GM18520 (cell line): ENCODE data around the gene SEC24B.

ENCODE experiments used
- ATAC-seq: cut with Tn5 transposase; IDR thresholded peaks from one replicate; pipeline ENCODE4 v1.9.1; 2021; ENCODE audit not compliant: unreplicated experiment

SEC24B gene

DNA sequence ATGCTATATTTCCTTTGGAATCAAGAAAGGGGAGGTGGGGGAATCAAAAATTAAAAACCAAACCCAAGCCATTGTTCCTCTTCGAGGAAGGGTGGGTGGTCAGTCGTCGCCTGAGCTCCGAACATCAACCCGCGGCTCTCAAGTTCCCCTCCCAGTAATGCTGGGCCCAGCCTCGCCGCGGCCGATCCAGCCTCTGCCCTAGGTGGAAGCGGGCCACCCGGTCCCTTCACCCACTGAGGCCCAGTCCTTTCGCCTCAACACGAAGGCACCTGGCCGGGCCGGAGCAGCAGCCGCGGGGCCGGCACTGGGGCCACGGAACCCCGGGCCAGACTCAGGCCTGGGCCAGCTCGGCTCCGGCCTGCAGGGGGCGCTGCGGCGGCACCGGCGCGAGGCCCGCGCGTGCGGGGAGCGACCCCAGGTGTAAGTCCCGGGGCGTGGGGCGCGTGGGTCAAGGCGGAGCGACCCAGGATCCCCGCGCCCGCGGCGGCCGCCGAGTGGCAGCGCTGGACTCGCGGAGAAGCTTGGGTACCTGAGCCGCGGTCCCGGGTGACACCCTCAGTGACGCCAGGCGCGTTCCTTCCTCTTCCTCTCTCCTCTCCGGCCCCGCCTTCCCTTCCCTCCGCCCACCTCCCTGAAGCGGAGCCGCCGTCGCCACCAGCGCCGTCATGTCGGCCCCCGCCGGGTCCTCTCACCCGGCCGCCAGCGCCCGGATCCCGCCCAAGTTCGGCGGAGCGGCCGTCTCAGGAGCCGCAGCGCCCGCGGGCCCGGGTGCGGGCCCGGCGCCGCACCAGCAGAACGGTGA is at the start of gene SEC24B:
Gene SEC24B, plus strand, starts transcription at position 611 of the 802 bp plus-strand sequence. Its CDS starts 55 bp downstream, at position 666.
- peak; percentile 86 for ATAC-seq

DNA sequence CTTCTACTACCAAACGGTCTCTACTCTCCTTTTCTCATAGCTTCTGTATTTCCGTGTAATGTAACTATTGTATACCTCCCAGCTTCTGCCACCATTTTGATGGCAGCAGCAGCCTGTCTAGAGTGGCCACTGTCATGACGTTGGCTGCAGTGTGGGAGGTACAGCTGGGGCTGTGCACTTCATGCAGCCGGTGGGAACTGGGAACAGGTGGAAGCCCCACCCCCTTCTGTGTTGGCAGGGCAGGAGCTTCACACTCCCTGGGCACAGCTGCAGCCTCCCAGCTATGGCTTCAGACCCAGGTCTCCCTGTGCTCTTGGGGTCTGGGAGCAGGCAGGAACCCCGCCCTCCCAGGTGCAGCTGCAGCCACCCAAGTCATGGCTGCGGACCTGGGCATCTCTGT is 49.8 kb upstream of the SEC24B start:
- ATAC-seq, result no peak

DNA sequence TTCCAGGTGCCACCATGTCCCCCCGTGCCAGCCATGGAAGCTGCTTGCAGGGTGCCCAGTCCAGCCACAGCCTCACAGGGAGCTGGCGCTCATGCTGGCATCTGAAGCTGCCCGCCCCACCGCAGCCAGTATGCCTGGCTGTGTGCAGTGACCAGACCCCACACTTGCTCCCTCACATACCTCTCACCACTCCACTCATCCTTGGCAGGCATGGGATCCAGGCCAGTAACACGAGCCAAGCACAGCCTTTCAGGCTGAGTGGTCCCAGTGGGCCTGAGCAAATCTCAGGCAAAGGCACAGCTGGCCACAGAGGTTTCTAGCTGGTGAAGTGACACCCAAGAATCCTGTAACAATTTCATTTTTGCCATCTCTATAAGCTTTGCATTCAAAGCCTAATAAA is 48.4 kb upstream of the SEC24B start:
- no peak for ATAC-seq

- ATAC-seq, result no peak
These were observed 44.1 kb upstream of the SEC24B start for GRCh38 chr4:109389369-109390114.

- no peak for ATAC-seq
These were observed 43.4 kb upstream of the SEC24B start for GRCh38 chr4:109390115-109390768.

- ATAC-seq, result no peak
These were observed 37.9 kb upstream of the SEC24B start for GRCh38 chr4:109395694-109396093.

DNA sequence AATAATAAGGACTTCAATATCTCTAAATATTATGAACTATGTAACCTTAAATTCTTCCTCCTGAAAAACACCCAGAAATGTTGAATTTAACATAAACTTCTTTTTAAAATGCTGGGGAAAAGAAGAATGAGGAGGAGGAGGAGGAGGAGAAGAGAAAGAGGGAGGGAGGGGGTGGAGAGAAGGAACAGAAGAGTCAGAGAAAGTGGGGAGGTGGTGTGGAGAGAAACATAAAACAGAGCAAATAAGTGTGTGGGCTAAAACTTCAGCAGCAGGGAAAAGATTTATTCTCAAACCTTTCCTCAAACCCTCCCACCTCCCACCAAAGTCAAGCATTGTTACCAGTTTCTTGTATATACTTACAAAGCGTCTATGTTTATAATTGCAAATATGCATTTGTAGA is 34.7 kb upstream of the SEC24B start:
- no peak for ATAC-seq

GRCh38 chr4:109406337-109406931 is 27.2 kb upstream of the SEC24B start:
- peak; percentile 70 for ATAC-seq

- no peak for ATAC-seq
These were observed 26.4 kb upstream of the SEC24B start for GRCh38 chr4:109407027-109407737.

GRCh38 chr4:109408711-109409110 is 24.9 kb upstream of the SEC24B start:
- no peak for ATAC-seq

DNA sequence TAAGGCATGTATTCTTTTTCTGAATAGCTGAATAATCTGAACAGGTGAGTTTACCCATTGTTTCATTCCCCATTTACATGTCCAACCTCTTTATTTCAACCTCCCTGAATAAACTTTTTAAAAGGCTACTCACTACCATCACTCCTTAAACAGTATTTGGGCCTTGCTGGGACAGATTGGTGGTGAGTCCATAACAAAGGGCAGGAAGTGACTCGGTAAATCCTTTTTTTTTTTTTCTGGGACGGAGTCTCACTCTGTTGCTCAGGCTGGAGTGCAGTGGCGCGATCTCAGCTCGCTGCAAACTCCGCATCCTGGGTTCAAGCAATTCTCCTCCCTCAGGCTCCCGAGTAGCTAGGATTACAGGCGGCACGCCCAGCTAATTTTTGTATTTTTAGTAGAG is 23.4 kb upstream of the SEC24B start:
- ATAC-seq, result no peak

DNA sequence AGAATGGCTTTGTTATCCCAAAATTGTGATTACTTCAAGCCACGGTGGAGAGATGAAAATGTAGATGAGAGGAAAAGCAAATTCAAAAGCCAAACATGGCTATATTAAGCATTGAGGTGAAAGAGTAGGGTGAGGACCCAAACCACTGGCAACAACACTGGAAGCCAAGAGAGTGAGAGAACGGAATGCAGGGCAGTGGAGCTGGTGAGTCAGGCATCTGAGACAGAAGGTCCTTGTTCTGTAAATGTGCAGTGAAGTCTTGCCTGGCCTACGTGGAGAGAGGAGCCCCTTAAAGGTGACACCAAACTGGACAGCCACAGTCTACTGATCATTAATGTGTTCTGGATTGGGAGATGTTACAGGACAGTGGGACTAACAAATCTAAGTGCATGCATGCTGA is 22.8 kb upstream of the SEC24B start:
- ATAC-seq, result no peak

DNA sequence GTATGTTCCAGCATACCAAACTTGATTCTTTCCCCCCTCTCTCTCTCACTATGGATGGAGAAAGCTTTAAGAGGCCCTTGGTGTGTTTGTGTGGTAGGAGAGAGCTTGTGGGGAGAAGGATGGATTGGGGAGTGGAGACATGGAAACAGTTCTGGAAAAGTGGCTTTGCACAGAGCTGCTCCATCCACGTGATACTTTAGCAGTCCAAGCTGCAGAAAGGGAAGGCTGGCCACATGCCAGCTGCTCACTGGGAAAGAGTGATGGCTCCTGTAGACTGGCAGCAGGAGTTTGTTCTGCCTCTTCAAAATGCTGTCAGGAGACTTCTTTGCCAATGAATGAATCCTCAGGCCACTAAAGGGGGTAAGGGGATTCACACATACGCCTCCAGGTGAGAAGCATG is 21.7 kb upstream of the SEC24B start:
- ATAC-seq, result no peak

DNA sequence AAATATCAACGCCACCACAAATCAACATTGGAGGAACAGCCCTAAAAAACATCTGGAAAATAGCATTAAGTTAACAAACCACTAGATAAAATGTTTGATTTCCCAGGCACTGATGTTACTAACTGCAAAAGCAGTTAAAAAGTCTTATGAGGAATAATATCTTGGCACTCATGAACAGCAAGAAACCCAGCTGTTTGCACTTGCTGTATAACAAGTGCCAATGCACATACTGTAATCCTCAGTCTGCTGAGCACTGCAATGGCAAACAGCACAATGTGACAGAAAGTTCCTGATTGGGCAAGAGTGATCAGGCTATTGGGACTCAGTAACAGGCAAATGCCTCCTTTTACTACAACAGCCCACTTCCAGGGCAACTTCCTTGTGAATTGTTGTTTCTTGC is 20.8 kb upstream of the SEC24B start:
- ATAC-seq, result no peak

- ATAC-seq, result no peak
These were observed 18.7 kb upstream of the SEC24B start for GRCh38 chr4:109414938-109415337.

GRCh38 chr4:109418588-109418987 is 15.0 kb upstream of the SEC24B start:
- ATAC-seq, result no peak

GRCh38 chr4:109419679-109420078 is 13.9 kb upstream of the SEC24B start:
- ATAC-seq, result no peak

DNA sequence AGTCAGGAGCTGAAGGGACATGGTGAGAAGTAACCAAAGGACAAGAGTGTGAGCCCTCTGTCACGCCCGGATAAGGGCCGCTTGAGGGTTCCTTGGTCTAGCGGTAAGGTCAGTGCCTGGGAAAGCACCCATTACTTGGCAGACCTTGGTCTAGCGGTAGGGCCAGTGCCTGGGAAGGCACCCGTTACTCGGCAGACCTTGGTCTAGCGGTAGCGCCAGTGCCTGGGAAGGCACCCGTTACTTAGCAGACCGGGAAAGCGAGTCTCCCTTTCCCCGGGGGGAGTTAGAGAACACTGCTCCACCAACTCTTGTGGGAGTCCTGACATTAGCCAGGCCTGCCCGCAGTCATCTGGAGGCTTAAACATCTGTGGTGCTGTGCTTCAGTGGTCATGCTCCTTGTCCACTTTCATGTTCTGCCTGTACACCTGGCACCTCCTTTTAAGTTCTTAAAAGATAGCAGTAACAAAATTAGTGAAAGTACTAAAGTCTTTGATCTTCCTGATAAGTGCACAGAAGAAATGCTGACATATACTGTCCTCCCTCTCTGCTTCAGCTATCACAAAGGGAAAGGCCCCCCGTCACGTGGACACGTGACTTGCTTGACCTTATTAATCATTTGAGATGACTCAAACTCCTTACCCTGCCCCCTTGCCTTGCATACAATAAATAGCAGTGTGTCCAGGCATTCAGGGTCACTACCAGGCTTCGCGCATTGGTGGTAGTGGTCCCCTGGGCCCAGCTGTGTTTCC is 9.3 kb upstream of the SEC24B start:
- no peak for ATAC-seq

DNA sequence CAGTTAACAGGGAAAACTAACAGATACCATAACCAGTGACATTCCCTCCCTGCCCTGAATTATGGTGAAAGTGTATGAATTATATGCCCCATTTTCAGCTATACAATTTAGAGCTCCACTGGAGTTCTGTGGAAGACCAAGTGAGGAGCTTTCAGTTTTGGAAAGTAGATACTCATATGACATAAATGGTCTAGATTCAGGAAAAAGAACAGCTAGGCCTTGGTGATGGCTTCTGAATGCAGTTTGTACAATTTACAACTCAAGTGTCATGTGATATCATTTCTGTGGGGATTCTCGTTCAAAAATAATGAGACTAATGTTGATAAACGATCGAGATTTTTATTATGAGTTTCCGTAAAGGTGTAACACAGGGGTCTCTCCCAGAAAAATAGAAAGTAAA is 8.2 kb upstream of the SEC24B start:
- ATAC-seq, result no peak

GRCh38 chr4:109429545-109429944 is 4.1 kb upstream of the SEC24B start:
- ATAC-seq, result no peak
